Loucy (cell line): ENCODE results near the gene SELENOI.
A peak's percentile ranks its signal among the peaks of the same experiment; 100 is the strongest.

Experiments
- H2AFZ ChIP-seq: fragments of 200-600 bp; sonication (generic); 2 replicates; pipeline ENCODE4 v1.6.0; 2016; ENCODE audit warnings: antibody characterized with exemption, mild to moderate bottlenecking, low read length, moderate library complexity
- H3F3A ChIP-seq: fragments of 200-600 bp; 2 replicates; pipeline ENCODE4 v1.6.0; 2016; ENCODE audit warnings: antibody characterized with exemption, low read depth, mild to moderate bottlenecking
- H3K27me3 ChIP-seq: fragments of 200-600 bp; sonication (generic); 2 replicates; pipeline ENCODE4 v1.6.1; 2014; ENCODE audit warnings: low read length, mild to moderate bottlenecking; ENCODE audit not compliant: insufficient read depth, poor library complexity, severe bottlenecking
- H3K36me3 ChIP-seq: fragments of 200-600 bp; sonication (generic); 2 replicates; pipeline ENCODE4 v1.6.1; 2016; ENCODE audit warnings: low read length; ENCODE audit not compliant: insufficient read depth
- H3K4me1 ChIP-seq: fragments of 200-600 bp; sonication (generic); 2 replicates; pipeline ENCODE4 v1.5.1; 2014; ENCODE audit warnings: low read length, mild to moderate bottlenecking; ENCODE audit not compliant: insufficient read depth, poor library complexity, severe bottlenecking
- H3K4me2 ChIP-seq: fragments of 200-600 bp; sonication (generic); 2 replicates; pipeline ENCODE4 v1.6.0; 2014; ENCODE audit warnings: antibody characterized with exemption, low read length, low read depth, mild to moderate bottlenecking; ENCODE audit not compliant: poor library complexity, severe bottlenecking
- H3K4me3 ChIP-seq: fragments of 200-600 bp; sonication (generic); 2 replicates; pipeline ENCODE4 v1.5.1; 2014; ENCODE audit warnings: low read length, mild to moderate bottlenecking, mixed read lengths; ENCODE audit not compliant: poor library complexity, severe bottlenecking
- H3K79me2 ChIP-seq: fragments of 200-600 bp; sonication (generic); 2 replicates; pipeline ENCODE4 v1.6.1; 2014; ENCODE audit warnings: low read length; ENCODE audit not compliant: insufficient read depth
- H3K9ac ChIP-seq: fragments of 200-600 bp; sonication (generic); 2 replicates; pipeline ENCODE4 v1.6.0; 2014; ENCODE audit warnings: mild to moderate bottlenecking, low read depth, low read length, moderate library complexity; ENCODE audit not compliant: poor library complexity, severe bottlenecking
- H3K9me2 ChIP-seq: fragments of 200-600 bp; sonication (generic); replicated peaks from 2 replicates; pipeline ENCODE4 v1.6.1; 2016; ENCODE audit warnings: low read depth, low read length, mixed read lengths
- H3K9me3 ChIP-seq: fragments of 200-600 bp; sonication (generic); 2 replicates; pipeline ENCODE4 v1.6.1; 2014; ENCODE audit warnings: mild to moderate bottlenecking, antibody characterized with exemption, low read length, low read depth; ENCODE audit not compliant: insufficient read depth
- H4K20me1 ChIP-seq: fragments of 200-600 bp; sonication (generic); 2 replicates; pipeline ENCODE4 v1.6.0; 2014; ENCODE audit warnings: antibody characterized with exemption, low read length, mild to moderate bottlenecking; ENCODE audit not compliant: insufficient read depth, poor library complexity, severe bottlenecking
- EZH2phosphoT487 ChIP-seq: fragments of 200-600 bp; IDR thresholded peaks from 2 replicates; pipeline ENCODE4 v1.6.1; 2018; ENCODE audit warnings: antibody characterized with exemption, mild to moderate bottlenecking, moderate library complexity, borderline replicate concordance
- TF ChIP-seq, protein P1 (sequence below): fragments of 200-600 bp; sonication (generic); conservative IDR thresholded peaks from 2 replicates; pipeline ENCODE4 v1.5.1; 2014; ENCODE audit warnings: mild to moderate bottlenecking, antibody characterized with exemption, low read length

Gene SELENOI

GRCh38 chr2:26412091-26412673 is 66.2 kb downstream of the SELENOI start:
- H3K36me3 ChIP-seq: no peaks in the 10 kb centered on the region
- no peaks in the 10 kb centered on the region for H3F3A ChIP-seq
- no peaks in the 10 kb centered on the region for H3K9me3 ChIP-seq
- H3K9ac ChIP-seq: no peak overlapping the region
- H3K79me2 ChIP-seq: no peaks in the 10 kb centered on the region
- peak overlapping the region; percentile 54; the same call in 1 of the 2 replicates for H2AFZ ChIP-seq
- no peaks in the 10 kb centered on the region for H3K9me2 ChIP-seq
- no peak overlapping the region for H3K4me2 ChIP-seq
- TF ChIP-seq, protein P1, sequence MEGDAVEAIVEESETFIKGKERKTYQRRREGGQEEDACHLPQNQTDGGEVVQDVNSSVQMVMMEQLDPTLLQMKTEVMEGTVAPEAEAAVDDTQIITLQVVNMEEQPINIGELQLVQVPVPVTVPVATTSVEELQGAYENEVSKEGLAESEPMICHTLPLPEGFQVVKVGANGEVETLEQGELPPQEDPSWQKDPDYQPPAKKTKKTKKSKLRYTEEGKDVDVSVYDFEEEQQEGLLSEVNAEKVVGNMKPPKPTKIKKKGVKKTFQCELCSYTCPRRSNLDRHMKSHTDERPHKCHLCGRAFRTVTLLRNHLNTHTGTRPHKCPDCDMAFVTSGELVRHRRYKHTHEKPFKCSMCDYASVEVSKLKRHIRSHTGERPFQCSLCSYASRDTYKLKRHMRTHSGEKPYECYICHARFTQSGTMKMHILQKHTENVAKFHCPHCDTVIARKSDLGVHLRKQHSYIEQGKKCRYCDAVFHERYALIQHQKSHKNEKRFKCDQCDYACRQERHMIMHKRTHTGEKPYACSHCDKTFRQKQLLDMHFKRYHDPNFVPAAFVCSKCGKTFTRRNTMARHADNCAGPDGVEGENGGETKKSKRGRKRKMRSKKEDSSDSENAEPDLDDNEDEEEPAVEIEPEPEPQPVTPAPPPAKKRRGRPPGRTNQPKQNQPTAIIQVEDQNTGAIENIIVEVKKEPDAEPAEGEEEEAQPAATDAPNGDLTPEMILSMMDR: no peak
- TF ChIP-seq EZH2phosphoT487: no peak
- H3K4me1 ChIP-seq: no peaks in the 10 kb centered on the region
- no peaks in the 10 kb centered on the region for H3K27me3 ChIP-seq
- no peaks in the 10 kb centered on the region for H4K20me1 ChIP-seq
- H3K4me3 ChIP-seq: no peak overlapping the region

DNA sequence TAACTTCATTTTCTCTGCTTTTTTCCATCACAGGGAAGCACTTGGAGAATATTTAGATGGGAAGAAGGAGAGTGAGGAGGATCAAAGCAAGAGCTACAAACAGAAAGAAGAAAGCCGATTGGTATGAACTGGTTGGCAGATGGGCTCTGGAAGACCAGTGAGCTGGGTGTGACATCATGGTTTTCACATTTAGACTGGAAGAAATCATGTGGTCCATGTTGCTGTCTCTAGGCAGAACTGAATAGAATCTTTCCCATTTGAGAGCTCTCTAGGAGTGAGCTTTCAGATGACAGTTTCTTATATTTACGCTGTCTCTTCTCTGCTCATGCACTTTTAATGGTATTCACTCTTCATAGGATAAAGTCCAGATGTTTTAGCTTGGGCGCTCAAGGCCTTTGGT is 68.4 kb downstream of the SELENOI start:
- Histone ChIP-seq H3K79me2 (no peaks in the 10 kb centered on the region), H3K9me2 (no peaks in the 10 kb centered on the region), H3K9me3 (no peaks in the 10 kb centered on the region), H3K9ac (no peak overlapping the region), H4K20me1 (no peaks in the 10 kb centered on the region), H3K27me3 (no peaks in the 10 kb centered on the region), H3K4me3 (no peak overlapping the region), H3K4me1 (no peaks in the 10 kb centered on the region), H2AFZ (peak overlapping the region; percentile 41), H3K36me3 (no peaks in the 10 kb centered on the region), H3K4me2 (no peak overlapping the region), H3F3A (no peaks in the 10 kb centered on the region)
- TF ChIP-seq, protein P1: no peak
- no peak for TF ChIP-seq EZH2phosphoT487

GRCh38 chr2:26421961-26422360 is 76.0 kb downstream of the SELENOI start:
- Histone ChIP-seq H3K9me2 (no peaks in the 10 kb centered on the region), H3K27me3 (no peaks in the 10 kb centered on the region), H3K4me1 (no peaks in the 10 kb centered on the region), H3K36me3 (no peaks in the 10 kb centered on the region), H2AFZ (no peak overlapping the region), H3K4me2 (no peak overlapping the region), H3K79me2 (no peaks in the 10 kb centered on the region), H3K4me3 (no peak overlapping the region), H3K9me3 (no peaks in the 10 kb centered on the region), H3F3A (no peaks in the 10 kb centered on the region), H4K20me1 (no peaks in the 10 kb centered on the region), H3K9ac (no peak overlapping the region)
- TF ChIP-seq, protein P1: no peak
- TF ChIP-seq EZH2phosphoT487: no peak
